ENCODE data around the gene CYP2S1.

Gene CYP2S1

DNA sequence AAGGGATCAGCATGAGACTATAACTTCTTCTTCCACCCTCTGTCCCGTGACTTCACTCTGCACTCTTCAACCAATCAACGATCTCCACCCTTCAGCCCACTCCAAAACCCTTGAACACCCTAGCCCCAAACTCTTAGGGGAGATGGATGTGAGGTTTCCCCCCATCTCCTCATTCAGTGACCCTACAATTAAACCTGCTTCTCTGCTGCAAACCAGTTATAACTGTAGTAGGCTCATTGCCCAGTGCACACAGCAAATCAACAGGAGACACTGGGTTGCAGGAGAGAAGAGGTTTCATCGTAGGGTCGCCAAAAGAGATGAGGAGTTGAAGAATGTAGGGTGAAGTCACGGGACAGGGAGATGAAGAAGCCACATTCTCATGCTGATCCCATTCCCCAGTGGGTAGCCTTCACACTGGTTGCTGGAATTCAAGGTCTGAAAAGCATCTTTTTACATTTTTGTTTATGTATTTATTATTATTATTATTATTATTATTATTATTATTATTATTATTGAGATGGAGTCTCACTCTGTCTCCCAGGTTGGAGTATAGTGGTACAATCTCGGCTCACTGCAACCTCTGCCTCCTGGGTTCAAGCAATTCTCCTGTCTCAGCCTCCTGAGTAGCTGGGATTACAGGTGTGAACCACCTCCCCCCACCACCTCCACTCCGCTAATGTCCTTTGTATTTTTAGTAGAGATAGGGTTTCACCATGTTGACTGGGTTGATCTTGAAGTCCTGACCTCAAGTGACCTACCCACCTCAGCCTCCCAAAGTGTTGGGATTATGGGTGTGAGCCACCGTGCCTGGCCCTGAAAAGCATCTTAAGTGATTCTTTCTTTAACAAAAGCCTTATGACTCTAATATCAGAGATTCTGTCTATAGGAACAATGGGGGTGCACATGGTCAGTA, 5.8 kb upstream of the CYP2S1 start:
- no peaks in the 10 kb centered on the region for H3K9me3 ChIP-seq (ENCODE audit: severe bottlenecking)
- H3K27ac ChIP-seq (ENCODE audit: poor library complexity, severe bottlenecking) = no peak overlapping the region
- H3K36me3 ChIP-seq (ENCODE audit: low read depth) = no peaks in the 10 kb centered on the region
- DNase-seq (ENCODE audit: low spot score) (no peak), ATAC-seq (ENCODE audit: low read depth) (no peak)
- no peak overlapping the region for H3K4me3 ChIP-seq (ENCODE audit: severe bottlenecking)
- TF ChIP-seq, protein P1, sequence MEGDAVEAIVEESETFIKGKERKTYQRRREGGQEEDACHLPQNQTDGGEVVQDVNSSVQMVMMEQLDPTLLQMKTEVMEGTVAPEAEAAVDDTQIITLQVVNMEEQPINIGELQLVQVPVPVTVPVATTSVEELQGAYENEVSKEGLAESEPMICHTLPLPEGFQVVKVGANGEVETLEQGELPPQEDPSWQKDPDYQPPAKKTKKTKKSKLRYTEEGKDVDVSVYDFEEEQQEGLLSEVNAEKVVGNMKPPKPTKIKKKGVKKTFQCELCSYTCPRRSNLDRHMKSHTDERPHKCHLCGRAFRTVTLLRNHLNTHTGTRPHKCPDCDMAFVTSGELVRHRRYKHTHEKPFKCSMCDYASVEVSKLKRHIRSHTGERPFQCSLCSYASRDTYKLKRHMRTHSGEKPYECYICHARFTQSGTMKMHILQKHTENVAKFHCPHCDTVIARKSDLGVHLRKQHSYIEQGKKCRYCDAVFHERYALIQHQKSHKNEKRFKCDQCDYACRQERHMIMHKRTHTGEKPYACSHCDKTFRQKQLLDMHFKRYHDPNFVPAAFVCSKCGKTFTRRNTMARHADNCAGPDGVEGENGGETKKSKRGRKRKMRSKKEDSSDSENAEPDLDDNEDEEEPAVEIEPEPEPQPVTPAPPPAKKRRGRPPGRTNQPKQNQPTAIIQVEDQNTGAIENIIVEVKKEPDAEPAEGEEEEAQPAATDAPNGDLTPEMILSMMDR (IDR thresholded peaks at IDR 0.05; ENCODE audit: poor library complexity, severe bottlenecking) = no peak
- no peaks in the 10 kb centered on the region for H3K27me3 ChIP-seq (ENCODE audit: insufficient read depth, poor library complexity, severe bottlenecking)
- H3K4me1 ChIP-seq (ENCODE audit: insufficient read depth, poor library complexity, severe bottlenecking) = no peaks in the 10 kb centered on the region

- Histone ChIP-seq H3K36me3 (ENCODE audit: low read depth) (no peaks in the 10 kb centered on the region), H3K4me3 (ENCODE audit: severe bottlenecking) (no peak overlapping the region), H3K27me3 (ENCODE audit: insufficient read depth, poor library complexity, severe bottlenecking) (no peaks in the 10 kb centered on the region), H3K4me1 (ENCODE audit: insufficient read depth, poor library complexity, severe bottlenecking) (peaks cover 3% of the 10 kb centered on the region), H3K27ac (ENCODE audit: poor library complexity, severe bottlenecking) (no peak overlapping the region), H3K9me3 (ENCODE audit: severe bottlenecking) (no peaks in the 10 kb centered on the region)
- ATAC-seq (ENCODE audit: low read depth) (no peak), DNase-seq (ENCODE audit: low spot score) (no peak)
- TF ChIP-seq, protein P1 (IDR thresholded peaks at IDR 0.05; ENCODE audit: poor library complexity, severe bottlenecking) = no peak
Observed at GRCh38 chr19:41187884-41188279, 5.1 kb upstream of the CYP2S1 start.

- Histone ChIP-seq H3K27ac (ENCODE audit: poor library complexity, severe bottlenecking) (no peak overlapping the region), H3K4me3 (ENCODE audit: severe bottlenecking) (no peak overlapping the region), H3K27me3 (ENCODE audit: insufficient read depth, poor library complexity, severe bottlenecking) (no peaks in the 10 kb centered on the region), H3K4me1 (ENCODE audit: insufficient read depth, poor library complexity, severe bottlenecking) (peaks cover 3% of the 10 kb centered on the region), H3K36me3 (ENCODE audit: low read depth) (no peaks in the 10 kb centered on the region), H3K9me3 (ENCODE audit: severe bottlenecking) (no peaks in the 10 kb centered on the region)
- DNase-seq (ENCODE audit: low spot score) (no peak), ATAC-seq (ENCODE audit: low read depth) (no peak)
- TF ChIP-seq, protein P1 (IDR thresholded peaks at IDR 0.05; ENCODE audit: poor library complexity, severe bottlenecking) = no peak
Observed at GRCh38 chr19:41189425-41190065, 3.5 kb upstream of the CYP2S1 start.

- Histone ChIP-seq H3K9me3 (ENCODE audit: severe bottlenecking) (no peaks in the 10 kb centered on the region), H3K36me3 (ENCODE audit: low read depth) (no peaks in the 10 kb centered on the region), H3K27ac (ENCODE audit: poor library complexity, severe bottlenecking) (no peak overlapping the region), H3K4me1 (ENCODE audit: insufficient read depth, poor library complexity, severe bottlenecking) (peaks cover 3% of the 10 kb centered on the region), H3K27me3 (ENCODE audit: insufficient read depth, poor library complexity, severe bottlenecking) (no peaks in the 10 kb centered on the region), H3K4me3 (ENCODE audit: severe bottlenecking) (peak overlapping the region; percentile 42)
- DNase-seq (ENCODE audit: low spot score) (no peak), ATAC-seq (ENCODE audit: low read depth) (peak; percentile 22; the same call in 2 of the 3 replicates)
- TF ChIP-seq, protein P1 (IDR thresholded peaks at IDR 0.05; ENCODE audit: poor library complexity, severe bottlenecking) = no peak
Observed at GRCh38 chr19:41193430-41194156, 574 bp downstream of the CYP2S1 start.

All from RWPE2 (cell line).